Dermis blood vessel endothelial cell (primary cell): Measurements from ENCODE around the gene SAV1. TPM values are rescaled to one million over a fixed set of nuclear protein-coding genes. Genes with fewer than 3 reads are reported as not detected.
"Not testable (repeated sequence)": the region's sequence is repeated elsewhere in the genome, so short reads cannot be mapped to it uniquely, and the experiment has no call there.

ENCODE experiments used
- DNase-seq: peaks from one replicate; pipeline ENCODE4 v3.0.0; 2010
- total RNA-seq: library from RNA; depleted of rRNA; stranded (reverse); fragments of >200 nt; gene quantifications from 2 replicates; pipeline ENCODE4 v1.2.3, GENCODE V29; 2014

Gene SAV1
- total RNA-seq, result 26.4 and 28.1 TPM in 2 replicates

- peak; percentile 82 for DNase-seq
Observed at GRCh38 chr14:50667996-50668825, at the start of gene SAV1. TSS of gene SAV1 (minus strand) at chr14:50668306. CDS start at chr14:50667967, 339 bp downstream.

- DNase-seq, result no peak
Observed at GRCh38 chr14:50717811-50718210, 49.7 kb upstream of the SAV1 start.

GRCh38 chr14:50714450-50715073 is 46.5 kb upstream of the SAV1 start:
- DNase-seq, result peak; percentile 75

GRCh38 chr14:50711043-50711442 is 42.9 kb upstream of the SAV1 start:
- no peak for DNase-seq

- no peak for DNase-seq
Observed at GRCh38 chr14:50705026-50705593, 37.0 kb upstream of the SAV1 start.

GRCh38 chr14:50704454-50705010 is 36.4 kb upstream of the SAV1 start:
- no peak for DNase-seq

GRCh38 chr14:50697659-50698290 is 29.7 kb upstream of the SAV1 start:
- DNase-seq, result no peak

GRCh38 chr14:50694260-50694659 is 26.2 kb upstream of the SAV1 start:
- DNase-seq, result not testable (repeated sequence)

- DNase-seq, result no peak
Observed at GRCh38 chr14:50688875-50689274, 20.8 kb upstream of the SAV1 start.

GRCh38 chr14:50679674-50680073 is 11.6 kb upstream of the SAV1 start:
- no peak for DNase-seq

GRCh38 chr14:50678163-50678562 is 10.1 kb upstream of the SAV1 start:
- DNase-seq, result no peak

- peak; percentile 68 for DNase-seq
Observed at GRCh38 chr14:50677527-50678063, 9.5 kb upstream of the SAV1 start.

- no peak for DNase-seq
Observed at GRCh38 chr14:50676814-50677516, 8.9 kb upstream of the SAV1 start.

- no peak for DNase-seq
Observed at GRCh38 chr14:50675597-50675996, 7.5 kb upstream of the SAV1 start.

- no peak for DNase-seq
Observed at GRCh38 chr14:50670866-50671256, 2.8 kb upstream of the SAV1 start.

- no peak for DNase-seq
Observed at GRCh38 chr14:50670196-50670865, 2.2 kb upstream of the SAV1 start.

- DNase-seq, result no peak
Observed at GRCh38 chr14:50669441-50669986, 1.4 kb upstream of the SAV1 start.

- DNase-seq, result no peak
Observed at GRCh38 chr14:50668826-50669143, 679 bp upstream of the SAV1 start.

GRCh38 chr14:50667684-50667995 is 466 bp downstream of the SAV1 start:
- no peak for DNase-seq

- peak; percentile 71 for DNase-seq
Observed at GRCh38 chr14:50666772-50667683, 1.1 kb downstream of the SAV1 start.
